ENCODE measurements around the gene MARS1. TPM values are rescaled to one million over a fixed set of nuclear protein-coding genes. Genes with fewer than 3 reads are reported as not detected.
"Not testable (repeated sequence)": the region's sequence is repeated elsewhere in the genome, so short reads cannot be mapped to it uniquely, and the experiment has no call there.

Gene MARS1
- total RNA-seq, 2 donors from 2014 or later = 36.9 to 41.0 TPM

GRCh38 chr12:57554897-57555296 lies 67.0 kb downstream of the MARS1 start:
- TF ChIP-seq CTCF (IDR thresholded peaks at IDR 0.05) = no peak
- peaks cover 0 to 5% of the 10 kb centered on the region in 2 donors for H3K4me1 ChIP-seq
- H3K27ac ChIP-seq = no peak overlapping the region
- H3K27me3 ChIP-seq = peaks cover 0 to 11% of the 10 kb centered on the region in 2 donors
- H3K4me3 ChIP-seq = no peak overlapping the region
- DNase-seq (ENCODE audit: low spot score) = no peak
- H3K9me3 ChIP-seq = no peaks in the 10 kb centered on the region
- H3K36me3 ChIP-seq = no peaks in the 10 kb centered on the region

DNA sequence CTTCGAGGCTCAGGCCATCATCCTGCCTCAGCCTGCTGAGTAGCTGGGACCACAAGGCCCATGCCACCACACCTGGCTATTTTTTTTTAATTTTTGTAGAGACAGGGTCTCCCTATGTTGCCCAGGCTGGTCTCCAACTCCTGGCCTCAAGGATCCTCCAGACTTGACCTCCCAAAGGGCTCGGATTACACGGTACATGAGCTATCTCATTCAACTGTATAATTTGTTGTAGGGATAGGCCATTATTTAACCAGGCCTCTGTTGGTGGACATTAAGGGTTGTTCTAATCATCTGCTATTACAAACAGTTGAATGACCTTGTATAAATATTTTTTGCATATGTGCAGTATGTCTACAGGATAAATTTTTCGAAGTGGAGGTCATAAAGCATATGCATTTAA lies 71.0 kb downstream of the MARS1 start:
- DNase-seq (ENCODE audit: low spot score) = no peak
- no peaks in the 10 kb centered on the region for H3K27me3 ChIP-seq
- no peaks in the 10 kb centered on the region for H3K9me3 ChIP-seq
- no peaks in the 10 kb centered on the region for H3K4me1 ChIP-seq
- no peak overlapping the region for H3K4me3 ChIP-seq
- TF ChIP-seq CTCF (IDR thresholded peaks at IDR 0.05) = no peak
- no peaks in the 10 kb centered on the region for H3K36me3 ChIP-seq
- H3K27ac ChIP-seq = no peak overlapping the region

DNA sequence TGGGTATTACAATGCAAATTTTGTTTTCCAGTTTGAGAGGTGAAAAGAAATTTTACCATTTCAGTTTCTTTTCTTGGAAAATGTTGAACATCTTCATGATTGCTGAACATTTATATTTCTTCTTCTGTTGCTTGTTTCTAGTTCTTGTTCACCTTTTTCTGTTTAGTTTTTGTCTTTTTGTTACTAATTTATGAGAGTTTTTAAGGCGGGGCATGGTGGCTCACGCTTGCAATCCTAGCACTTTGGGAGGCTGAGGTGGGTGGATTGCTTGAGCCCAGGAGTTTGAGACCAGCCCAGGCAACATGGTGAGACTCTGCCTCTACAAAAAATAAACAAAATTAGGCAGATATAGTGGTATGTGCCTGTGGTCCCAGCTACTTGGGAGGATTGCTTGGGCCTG lies 72.6 kb downstream of the MARS1 start:
- H3K27me3 ChIP-seq = no peaks in the 10 kb centered on the region
- DNase-seq (ENCODE audit: low spot score) = no peak
- H3K4me3 ChIP-seq = no peak overlapping the region
- H3K27ac ChIP-seq = no peak overlapping the region
- no peaks in the 10 kb centered on the region for H3K36me3 ChIP-seq
- TF ChIP-seq CTCF (IDR thresholded peaks at IDR 0.05) = no peak
- no peaks in the 10 kb centered on the region for H3K9me3 ChIP-seq
- no peaks in the 10 kb centered on the region for H3K4me1 ChIP-seq

DNA sequence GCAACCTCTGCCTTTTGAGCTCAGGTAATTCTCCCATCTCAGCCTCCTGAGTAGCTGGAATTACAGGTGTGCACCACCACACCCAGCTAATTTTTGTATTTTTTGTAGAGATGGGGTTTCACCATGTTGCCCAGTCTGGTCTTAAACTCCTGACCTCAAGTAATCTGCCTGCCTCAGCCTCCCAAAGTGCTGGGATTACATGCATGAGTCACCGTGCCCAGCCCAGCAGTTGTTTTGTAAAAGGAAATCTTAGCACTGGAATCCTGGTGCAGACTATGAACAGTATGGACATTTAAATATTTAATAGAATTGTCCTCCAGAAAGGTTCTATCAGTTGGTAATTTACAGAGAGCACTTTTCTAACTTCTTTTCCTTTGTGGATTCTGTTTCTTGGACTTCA lies 73.2 kb downstream of the MARS1 start:
- H3K36me3 ChIP-seq; DNase-seq (ENCODE audit: low spot score); H3K27ac ChIP-seq; H3K4me1 ChIP-seq; H3K4me3 ChIP-seq; H3K9me3 ChIP-seq; H3K27me3 ChIP-seq: not testable (repeated sequence)

GRCh38 chr12:57563358-57563757 lies 75.5 kb downstream of the MARS1 start:
- Histone ChIP-seq H3K27me3 (no peaks in the 10 kb centered on the region), H3K4me1 (no peaks in the 10 kb centered on the region)
- TF ChIP-seq CTCF (IDR thresholded peaks at IDR 0.05) = no peak

DNA sequence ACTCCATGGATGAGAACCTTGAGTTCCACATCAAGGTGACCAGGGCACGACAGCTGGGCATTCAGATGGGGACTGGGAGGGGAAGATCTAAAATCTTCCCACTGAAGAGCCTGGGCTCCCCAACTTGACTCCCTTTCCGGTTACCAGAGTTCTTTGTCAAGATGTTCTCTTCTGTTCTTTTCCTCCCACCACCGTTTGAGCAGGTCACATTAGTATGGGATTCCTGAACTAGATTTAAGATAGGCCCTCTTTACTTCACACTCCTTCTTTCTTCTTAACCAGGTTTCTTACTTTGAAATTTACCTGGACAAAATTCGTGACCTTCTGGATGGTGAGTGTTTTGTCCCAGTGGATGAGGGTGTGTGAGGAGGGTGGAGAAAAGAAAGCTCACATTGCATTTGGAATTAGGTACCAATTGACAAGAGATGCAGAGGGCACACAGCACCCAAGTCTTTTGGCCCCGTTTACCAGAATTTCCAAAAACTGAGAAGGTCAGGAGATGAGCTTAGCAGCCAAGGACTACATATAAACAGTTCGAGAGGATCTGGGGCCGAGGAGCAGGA lies 76.4 kb downstream of the MARS1 start:
- H3K27me3 ChIP-seq = no peaks in the 10 kb centered on the region
- no peak for DNase-seq (ENCODE audit: low spot score)

More at GRCh38 chr12:57563358-57563757, 75.5 kb downstream of the MARS1 start:
- DNase-seq (ENCODE audit: low spot score) = no peak
- Histone ChIP-seq H3K4me3 (no peak overlapping the region), H3K27ac (no peak overlapping the region), H3K9me3 (no peaks in the 10 kb centered on the region), H3K36me3 (no peaks in the 10 kb centered on the region)

More for the DNA sequence above, 76.4 kb downstream of the MARS1 start:
- no peak for TF ChIP-seq CTCF (IDR thresholded peaks at IDR 0.05)
- H3K9me3 ChIP-seq = no peaks in the 10 kb centered on the region
- no peak overlapping the region for H3K27ac ChIP-seq
- no peak overlapping the region for H3K4me3 ChIP-seq
- no peaks in the 10 kb centered on the region for H3K36me3 ChIP-seq
- H3K4me1 ChIP-seq = no peaks in the 10 kb centered on the region

MicroRNAs within 50 kb of the gene (microRNA counts, 767-probe panel; counts per million panel counts)
- microRNA hsa-miR-616-3p = 0 to 496 counts per million in 2 donors

Small RNA genes within 50 kb of the gene (microRNA-seq; reads per million reads assigned to microRNA genes)
- gene MIR616 (ENCODE audit: borderline number of aligned reads in 2 of 2, borderline replicate concordance in 1 of 2) (0.71 to 2.8 reads per million in 2 donors), gene MIR6758 (ENCODE audit: borderline number of aligned reads in 2 of 2, borderline replicate concordance in 1 of 2) (0 reads per million in 2 donors)

Other genes with a start within 250 kb of the MARS1 start
- gene STAC3, start 236.9 kb upstream of the MARS1 start, total RNA-seq = under 1 TPM; 0.48 to 0.59 TPM
- 10 to 100 TPM; 31.7 to 47.8 TPM for gene R3HDM2, start 57.0 kb upstream of the MARS1 start, total RNA-seq
- not detected for gene INHBC, start 53.3 kb upstream of the MARS1 start, total RNA-seq
- gene INHBE, start 32.8 kb upstream of the MARS1 start, total RNA-seq = not detected
- 1 to 10 TPM in 1 of 2 donors, not detected in 1; 1.2 TPM for gene GLI1, start 28.3 kb upstream of the MARS1 start, total RNA-seq
- gene ARHGAP9, start 8.2 kb upstream of the MARS1 start, total RNA-seq = 1 to 10 TPM; 3.4 to 4.2 TPM
- gene DDIT3, start 32.4 kb downstream of the MARS1 start, total RNA-seq = 10 to 100 TPM; 19.8 to 25.0 TPM
- 10 to 100 TPM; 12.5 to 14.4 TPM for gene MBD6, start 34.8 kb downstream of the MARS1 start, total RNA-seq
- 100 to 1,000 TPM; 109 to 114 TPM for gene DCTN2, start 59.1 kb downstream of the MARS1 start, total RNA-seq
- gene KIF5A, start 62.0 kb downstream of the MARS1 start, total RNA-seq = under 1 TPM; 0.11 to 0.12 TPM
- 10 to 100 TPM; 22.1 to 25.2 TPM for gene PIP4K2C, start 103.1 kb downstream of the MARS1 start, total RNA-seq
- 10 to 100 TPM; 22.3 to 32.5 TPM for gene DTX3, start 116.8 kb downstream of the MARS1 start, total RNA-seq
- gene ARHGEF25, start 123.4 kb downstream of the MARS1 start, total RNA-seq = 10 to 100 TPM in 1 of 2 donors, 1 to 10 TPM in 1; 7.4 to 11.0 TPM
- gene B4GALNT1, start 145.1 kb downstream of the MARS1 start, total RNA-seq = 1 to 10 TPM; 3.5 to 4.4 TPM
- gene OS9, start 206.1 kb downstream of the MARS1 start, total RNA-seq = 100 to 1,000 TPM; 161 to 173 TPM

Measured in right atrium auricular region (tissue), 2 donors.